HEK293T (cell line): ENCODE results near the gene PPY.

Source experiments
- ARNT ChIP-seq: fragments of 450-650 bp; IDR thresholded peaks from 2 replicates; pipeline ENCODE4 v1.6.1; 2017; ENCODE audit warnings: mild to moderate bottlenecking
- BHLHE40 ChIP-seq: fragments of 450-650 bp; IDR thresholded peaks from 2 replicates; pipeline ENCODE4 v1.6.1; 2016; ENCODE audit warnings: mild to moderate bottlenecking, moderate library complexity, borderline replicate concordance
- CTBP1 ChIP-seq: fragments of 450-650 bp; IDR thresholded peaks from 2 replicates; pipeline ENCODE4 v1.6.1; 2016; ENCODE audit warnings: borderline replicate concordance
- ELF4 ChIP-seq: fragments of 450-650 bp; IDR thresholded peaks from 2 replicates; pipeline ENCODE4 v1.6.1; 2017; ENCODE audit warnings: antibody characterized with exemption
- FOXA1 ChIP-seq: fragments of 450-650 bp; IDR thresholded peaks from 2 replicates; pipeline ENCODE4 v1.6.1; 2016; ENCODE audit warnings: mild to moderate bottlenecking
- FOXK2 ChIP-seq: fragments of 450-650 bp; IDR thresholded peaks from 2 replicates; pipeline ENCODE4 v1.6.1; 2016; ENCODE audit warnings: mild to moderate bottlenecking
- FOXM1 ChIP-seq: fragments of 450-650 bp; IDR thresholded peaks from 2 replicates; pipeline ENCODE4 v1.6.1; 2017; ENCODE audit warnings: mild to moderate bottlenecking, borderline replicate concordance
- HDGF ChIP-seq: fragments of 450-650 bp; IDR thresholded peaks from 2 replicates; pipeline ENCODE4 v1.6.1; 2017; ENCODE audit warnings: antibody characterized with exemption, borderline replicate concordance
- NFRKB ChIP-seq: fragments of 450-650 bp; IDR thresholded peaks from 2 replicates; pipeline ENCODE4 v1.6.1; 2016; ENCODE audit warnings: mild to moderate bottlenecking, moderate library complexity
- PKNOX1 ChIP-seq: fragments of 450-650 bp; IDR thresholded peaks from 2 replicates; pipeline ENCODE4 v1.6.1; 2016
- SP1 ChIP-seq: fragments of 450-650 bp; IDR thresholded peaks from 2 replicates; pipeline ENCODE4 v1.6.1; 2017
- SUZ12 ChIP-seq: fragments of 450-650 bp; IDR thresholded peaks from 2 replicates; pipeline ENCODE4 v1.6.1; 2016; ENCODE audit warnings: mild to moderate bottlenecking
- TARDBP ChIP-seq: fragments of 450-650 bp; IDR thresholded peaks from 2 replicates; pipeline ENCODE4 v1.6.1; 2016
- ZNF384 ChIP-seq: fragments of 450-650 bp; IDR thresholded peaks from 2 replicates; pipeline ENCODE4 v1.6.1; 2016

- TF ChIP-seq BHLHE40 (no peak), SP1 (no peak), FOXA1 (no peak), PKNOX1 (no peak), SUZ12 (no peak), ZNF384 (no peak), ELF4 (no peak), ARNT (no peak), NFRKB (no peak), HDGF (no peak), FOXM1 (no peak), TARDBP (no peak), CTBP1 (no peak), FOXK2 (no peak)
Measured at GRCh38 chr17:43936434-43936833, 5.8 kb downstream of the PPY start.
